K562 (cell line): ENCODE results near the gene NRARP. TPM values are rescaled to one million over a fixed set of nuclear protein-coding genes. Genes with fewer than 3 reads are reported as not detected.

Experiments used
- ATAC-seq: fragments of 200-7000 bp; cut with Tn5 transposase; 3 replicates; pipeline ENCODE4 v1.9.1; 2020; ENCODE audit warnings: moderate library complexity
- BruUV-seq: library from RNA; stranded (reverse); fragments of 400-500 nt; replicated peaks from 2 replicates; lab custom pipeline; 2021; lab: Mats Ljungman, UMichigan
- CTCF ChIA-PET: fragments of 300-600 bp; formaldehyde crosslinking; extraction: SDS; loops from one replicate; lab custom pipeline; 2021; ENCODE audit warnings: low intra/inter-chr PET ratio; lab: Yijun Ruan, JAX
- POLR2A ChIA-PET: fragments of 300-600, 350-650 bp; sonication (Branson Sonifier 250); formaldehyde crosslinking; extraction: SDS; loops from one replicate; lab custom pipeline; 2021; ENCODE audit warnings: antibody characterized with exemption, inconsistent platforms; lab: Yijun Ruan, JAX
- DNase-seq, 4 experiments: peaks; one replicate each; pipeline versions ENCODE4 v3.0.0 to v3.0.0-alpha.2; 2011 to 2018; ENCODE audit warnings: low spot score in 3 of 4, mixed read lengths in 3 of 4; ENCODE audit errors: extremely low read depth in 1 of 4
- FAIRE-seq: peaks from 2 replicates; lab custom pipeline; 2011; peaks lifted over from hg19 to GRCh38; lab: Jason Lieb, UNC
- H2AFZ ChIP-seq: 2 replicates; pipeline ENCODE4 v1.6.0; 2011; ENCODE audit warnings: low read depth, low read length, control low read depth, inconsistent platforms
- H3K27ac ChIP-seq: fragments of 200-600 bp; 3 replicates; pipeline ENCODE4 v1.8.0; 2011; ENCODE audit warnings: low read depth, mild to moderate bottlenecking, control low read depth, inconsistent platforms, low read length, moderate library complexity, mixed read lengths; ENCODE audit errors: extremely low read depth
- H3K27me3 ChIP-seq, 2 experiments: fragments of 300-600 bp in 1 of 2; 2 replicates in 1 of 2; 3 replicates in 1 of 2; pipeline versions ENCODE4 v1.6.0 to v1.8.0; 2011; ENCODE audit warnings: inconsistent platforms in 2 of 2, low read length in 2 of 2, mild to moderate bottlenecking in 1 of 2, mixed read lengths in 1 of 2, moderate library complexity in 1 of 2; ENCODE audit not compliant: control insufficient read depth in 2 of 2, insufficient read depth in 2 of 2
- H3K36me3 ChIP-seq: fragments of 300-600 bp; 3 replicates; pipeline ENCODE4 v1.8.0; 2011; ENCODE audit warnings: mild to moderate bottlenecking, low read length, inconsistent platforms; ENCODE audit not compliant: control insufficient read depth, insufficient read depth
- H3K4me1 ChIP-seq, 2 experiments: fragments of 200-600 bp in 1 of 2; replicated peaks in 1 of 2; 2 replicates in 1 of 2; 3 replicates in 1 of 2; pipeline versions ENCODE4 v1.5.1 to v1.8.0; 2011; ENCODE audit warnings: inconsistent platforms in 2 of 2, low read length in 2 of 2, mild to moderate bottlenecking in 1 of 2, mixed read lengths in 1 of 2, moderate library complexity in 1 of 2; ENCODE audit not compliant: control insufficient read depth in 2 of 2, insufficient read depth in 2 of 2
- H3K4me2 ChIP-seq: 2 replicates; pipeline ENCODE4 v1.6.1; 2011; ENCODE audit warnings: low read length, control low read depth, inconsistent platforms, mixed read lengths; ENCODE audit not compliant: insufficient read depth
- H3K4me3 ChIP-seq: fragments of 200-600 bp; sonication (generic), shearing (Covaris generic); 2 replicates; pipeline ENCODE4 v1.5.1; 2016; ENCODE audit warnings: control low read depth, inconsistent platforms
- H3K79me2 ChIP-seq: fragments of 200-600 bp; 3 replicates; pipeline ENCODE4 v1.8.0; 2011; ENCODE audit warnings: low read length, inconsistent platforms; ENCODE audit not compliant: control insufficient read depth, insufficient read depth
- H3K9ac ChIP-seq, 2 experiments: 2 replicates each; pipeline versions ENCODE4 v1.6.0 to v1.6.1; 2011; ENCODE audit warnings: low read depth in 2 of 2, low read length in 2 of 2, control low read depth in 1 of 2, inconsistent platforms in 1 of 2, mild to moderate bottlenecking in 1 of 2, mixed read lengths in 1 of 2; ENCODE audit not compliant: insufficient read depth in 1 of 2
- H3K9me1 ChIP-seq: one replicate; pipeline ENCODE4 v1.6.0; 2011; ENCODE audit warnings: inconsistent platforms, mild to moderate bottlenecking, low read length, moderate library complexity; ENCODE audit not compliant: control insufficient read depth, insufficient read depth
- H3K9me3 ChIP-seq: replicated peaks from 2 replicates; pipeline ENCODE4 v1.5.1; 2011; ENCODE audit warnings: low read depth, low read length, inconsistent platforms; ENCODE audit not compliant: control insufficient read depth, insufficient read depth
- H4K20me1 ChIP-seq: replicated peaks from 2 replicates; pipeline ENCODE4 v1.6.1; 2011; ENCODE audit warnings: low read length, inconsistent platforms, mixed read lengths; ENCODE audit not compliant: control insufficient read depth, insufficient read depth
- CCNT2 ChIP-seq: IDR thresholded peaks from 2 replicates; pipeline ENCODE4 v1.6.1; 2011; ENCODE audit warnings: borderline replicate concordance, low read depth, mild to moderate bottlenecking, moderate library complexity, mixed read lengths, low read length; ENCODE audit not compliant: insufficient read length; ENCODE audit errors: extremely low read depth
- ELF1 ChIP-seq: fragments of 200-800 bp; sonication (Bioruptor generic); IDR thresholded peaks from 2 replicates; pipeline ENCODE4 v1.6.1; 2016; ENCODE audit warnings: missing genetic modification characterization, missing compliant biosample characterization
- KDM2B ChIP-seq: fragments of 250-450 bp; sonication (Bioruptor Pico); IDR thresholded peaks from 2 replicates; pipeline ENCODE4 v1.8.0; 2021; ENCODE audit warnings: mild to moderate bottlenecking, moderate library complexity
- MEF2D ChIP-seq: conservative IDR thresholded peaks from 2 replicates; pipeline ENCODE4 v1.6.1; 2016; ENCODE audit warnings: low read depth, missing genetic modification characterization, missing compliant biosample characterization
- PHF8 ChIP-seq: fragments of 200-600 bp; sonication (generic); IDR thresholded peaks from 2 replicates; pipeline ENCODE4 v1.6.1; 2012; ENCODE audit warnings: mixed run types, mild to moderate bottlenecking, inconsistent platforms, low read length, moderate library complexity, borderline replicate concordance
- POLR2G ChIP-seq: fragments of 200-400 bp; formaldehyde crosslinking; IDR thresholded peaks from 2 replicates; pipeline ENCODE4 v1.6.1; 2017; ENCODE audit warnings: low read depth, mild to moderate bottlenecking, antibody characterized with exemption, low read length, moderate library complexity
- RNF2 ChIP-seq: sonication (generic); IDR thresholded peaks from 2 replicates; pipeline ENCODE4 v1.6.1; 2016
- SIN3B ChIP-seq: fragments of 450-650 bp; IDR thresholded peaks from 2 replicates; pipeline ENCODE4 v1.6.1; 2017; ENCODE audit warnings: low read depth, mild to moderate bottlenecking, moderate library complexity
- SMARCC2 ChIP-seq: fragments of 450-650 bp; IDR thresholded peaks from 2 replicates; pipeline ENCODE4 v1.6.1; 2017; ENCODE audit warnings: antibody characterized with exemption, moderate library complexity, mild to moderate bottlenecking, low read depth
- ZKSCAN1 ChIP-seq: fragments of 150-350 bp; IDR thresholded peaks from 2 replicates; pipeline ENCODE4 v1.6.1; 2016; ENCODE audit warnings: low read depth, low read length
- ZNF408 ChIP-seq: fragments of 250-450 bp; sonication (Bioruptor Pico); IDR thresholded peaks from 2 replicates; pipeline ENCODE4 v1.4.0; 2020; ENCODE audit warnings: low read depth, mild to moderate bottlenecking, moderate library complexity
- ZNF57 ChIP-seq: fragments of 450-650 bp; formaldehyde crosslinking; IDR thresholded peaks from 2 replicates; pipeline ENCODE4 v1.4.0; 2020; ENCODE audit warnings: mild to moderate bottlenecking, moderate library complexity
- ZNF583 ChIP-seq: fragments of 250-450 bp; sonication (Bioruptor Pico); IDR thresholded peaks from 2 replicates; pipeline ENCODE4 v1.4.0; 2020
- WGBS: fragments of 100-300 bp; shearing (Covaris generic); methylation state at CpG from one replicate; pipeline ENCODE4 v1.1.6; 2016; ENCODE audit warnings: low coverage, mixed read lengths; ENCODE audit not compliant: insufficient coverage; ENCODE audit errors: missing lambda C conversion rate; 5-methylcytosine and 5-hydroxymethylcytosine counted together
- in situ Hi-C: fragments of 300-500 bp; cut with MboI; formaldehyde crosslinking; loops from 4 replicates; pipeline ENCODE4 v1.15.0; 2018; ENCODE audit warnings: inconsistent platforms, mixed read lengths
- intact Hi-C: fragments of 100-400 bp; cut with micrococcal nuclease; formaldehyde crosslinking; loops from 2 replicates; pipeline ENCODE4 v1.14.2; 2022
- polyA plus RNA-seq, 8 experiments: library from polyadenylated mRNA; depleted of rRNA in 4 of 8; stranded (reverse) in 5 of 8; unstranded in 3 of 8; fragments of >200 nt; fragmentation: Nextera tagmentation in 2 of 8; fragmentation: Illumina TruSeq in 1 of 8; extraction: Ambion mirVana in 2 of 8; extraction: Trizol in 1 of 8; gene quantifications; 2 replicates each; pipeline versions ENCODE4 v1.2.1 to v1.2.3, GENCODE V29; 2011 to 2014; ENCODE audit warnings: inconsistent platforms in 1 of 8, missing spikeins in 1 of 8
- total RNA-seq, 7 experiments: library from RNA; depleted of rRNA in 6 of 7; stranded (reverse); fragments of >200 nt in 6 of 7; fragmentation: Illumina TruSeq in 2 of 7; extraction: Trizol in 2 of 7; gene quantifications; 2 replicates each; pipeline versions ENCODE4 v1.2.1 to v1.2.3, GENCODE V29; 2011 to 2021; ENCODE audit warnings: low replicate concordance in 1 of 7
- TF ChIP-seq, protein P1 (sequence below): fragments of 250-450 bp; sonication (Bioruptor Pico); IDR thresholded peaks from 2 replicates; pipeline ENCODE4 v1.8.0; 2021; ENCODE audit warnings: mild to moderate bottlenecking, moderate library complexity
- TF ChIP-seq, protein P2 (sequence below): fragments of 450-650 bp; formaldehyde crosslinking; IDR thresholded peaks from 2 replicates; pipeline ENCODE4 v1.4.0; 2020; ENCODE audit warnings: mild to moderate bottlenecking, moderate library complexity
- TF ChIP-seq, protein P3 (sequence below): fragments of 450-650 bp; IDR thresholded peaks from 2 replicates; pipeline ENCODE4 v1.6.1; 2016; ENCODE audit warnings: missing biosample characterization, missing genetic modification characterization

Gene NRARP
- total and polyA plus RNA-seq, 9 of the 15 experiments (the other 6 are each of a cell fraction or from before 2014, with no cell fraction given), result 2.0 to 24.5 (median 7.2) TPM; not detected in 2

DNA sequence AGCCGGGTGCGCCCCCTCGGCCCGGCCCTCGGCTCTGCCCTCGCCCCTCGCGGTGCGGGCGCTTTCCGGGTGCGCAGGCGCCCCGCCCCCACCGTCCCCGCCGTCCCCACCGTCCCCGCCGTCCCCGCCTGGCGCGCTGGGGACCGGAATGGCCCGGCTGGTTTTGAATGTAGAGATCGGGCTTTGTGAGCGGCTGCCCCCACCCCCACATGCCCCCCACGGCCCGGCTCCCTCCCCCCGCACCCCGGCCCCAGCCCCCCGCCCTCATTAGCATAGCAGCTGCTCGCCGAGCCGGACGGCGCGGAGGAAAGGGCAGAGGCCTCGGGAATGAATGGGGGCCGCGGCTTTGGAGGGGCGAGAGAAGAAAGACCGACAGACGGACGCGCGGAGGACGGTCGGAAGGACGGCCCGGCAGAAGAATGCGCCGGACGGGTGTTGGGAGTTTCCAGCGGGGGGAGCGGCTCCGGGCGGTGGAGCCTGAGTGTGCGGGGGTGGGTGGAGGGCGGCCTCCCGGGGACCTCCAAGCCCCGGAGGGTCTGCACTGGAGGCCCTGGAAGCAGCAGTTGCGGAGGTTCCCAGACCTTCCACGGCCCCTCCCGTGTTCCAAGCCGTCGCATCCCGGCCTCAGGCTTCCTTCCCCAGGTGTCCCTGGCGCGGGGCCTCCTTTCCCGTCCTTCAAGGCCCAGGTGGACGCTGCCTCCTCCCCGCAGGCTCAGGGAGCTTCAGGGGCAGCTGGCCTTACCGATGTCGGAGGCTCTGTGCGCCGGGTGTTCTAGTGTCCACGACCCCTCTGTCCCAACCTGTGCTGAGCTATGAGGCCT lies 6.0 kb downstream of the NRARP start (continued):
- TF ChIP-seq CCNT2 (peak; percentile 23), PHF8 (peak; percentile 4; the same call in 1 of the 2 replicates), ELF1 (tag) (0 out of 2 replicates have a peak, but pooled peaks have one; percentile 47)

DNA sequence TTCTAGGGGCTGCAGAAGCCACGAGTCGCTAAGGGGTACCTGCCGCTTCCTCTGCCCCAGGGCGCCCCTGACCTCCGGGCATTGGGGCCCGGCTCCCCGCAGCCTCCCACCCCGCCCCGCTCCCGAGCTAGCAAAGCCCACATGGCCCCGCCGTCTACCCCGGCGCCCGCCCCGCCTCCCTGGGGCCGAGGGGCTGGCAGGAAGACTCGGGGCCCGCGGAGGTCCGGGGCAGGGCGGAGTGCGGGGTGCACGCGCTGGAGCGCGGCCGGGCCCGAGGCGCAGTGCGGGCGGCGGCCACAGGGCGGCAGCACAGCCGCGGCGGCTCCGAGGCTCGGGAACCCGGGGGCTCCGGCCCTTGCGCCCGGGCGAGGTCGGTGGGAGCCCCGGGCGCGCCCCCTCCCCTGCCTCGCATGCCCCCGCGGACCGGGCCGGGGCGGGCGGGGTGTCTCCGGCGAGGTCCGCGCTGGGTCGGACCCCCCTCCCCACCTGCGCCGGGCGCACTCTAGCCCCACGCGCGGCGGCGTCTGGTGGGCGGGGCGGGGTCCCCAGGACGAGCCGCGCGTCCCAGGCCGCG lies 6.7 kb downstream of the NRARP start:
- Histone ChIP-seq H3K4me1 (peaks cover 21 to 55% of the 10 kb centered on the region in 2 experiments), H3K36me3 (peaks cover 8% of the 10 kb centered on the region; the same call in 1 of the 3 replicates), H3K9me3 (0 out of 2 replicates have a peak, but pooled peaks cover 1% of the 10 kb centered on the region), H3K4me3 (peak overlapping the region; percentile 55), H3K4me2 (peak overlapping the region; percentile 49; the same call in 1 of the 2 replicates), H3K9me1 (no peaks in the 10 kb centered on the region), H3K9ac (peak overlapping the region; percentile 56 to 87; a peak in 3 of 4 replicates), H4K20me1 (peaks cover 6% of the 10 kb centered on the region), H3K79me2 (peaks cover 14% of the 10 kb centered on the region), H3K27ac (peak overlapping the region; percentile 62; the same call in 1 of the 3 replicates), H2AFZ (peak overlapping the region; percentile 83), H3K27me3 (no peaks in the 10 kb centered on the region)
- no TSS peak for BruUV-seq
- WGBS, result 5% methylated on average over 21 of the region's 76 CpGs
- CTCF ChIA-PET, result interaction anchor here (0.6 to 1.7 kb wide), 4 partner anchors 17 to 508 kb away, joined by 3 to 8 read pairs (median 4); partner anchors contain the start of gene TOR4A
- DNase-seq (peak; percentile 75 to 92 (median 88)), ATAC-seq (peak; percentile 80), FAIRE-seq (no peak)
- in situ Hi-C loops (no loop called here), intact Hi-C loops (no loop called here)
- POLR2A ChIA-PET, result no interaction called here
- TF ChIP-seq, protein P1, sequence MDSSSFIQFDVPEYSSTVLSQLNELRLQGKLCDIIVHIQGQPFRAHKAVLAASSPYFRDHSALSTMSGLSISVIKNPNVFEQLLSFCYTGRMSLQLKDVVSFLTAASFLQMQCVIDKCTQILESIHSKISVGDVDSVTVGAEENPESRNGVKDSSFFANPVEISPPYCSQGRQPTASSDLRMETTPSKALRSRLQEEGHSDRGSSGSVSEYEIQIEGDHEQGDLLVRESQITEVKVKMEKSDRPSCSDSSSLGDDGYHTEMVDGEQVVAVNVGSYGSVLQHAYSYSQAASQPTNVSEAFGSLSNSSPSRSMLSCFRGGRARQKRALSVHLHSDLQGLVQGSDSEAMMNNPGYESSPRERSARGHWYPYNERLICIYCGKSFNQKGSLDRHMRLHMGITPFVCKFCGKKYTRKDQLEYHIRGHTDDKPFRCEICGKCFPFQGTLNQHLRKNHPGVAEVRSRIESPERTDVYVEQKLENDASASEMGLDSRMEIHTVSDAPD (CRISPR knock-in tag), result no peak
- TF ChIP-seq KDM2B (CRISPR knock-in tag) (no peak), MEF2D (no peak), ZNF408 (CRISPR knock-in tag) (no peak), ZKSCAN1 (no peak), ZNF57 (CRISPR knock-in tag) (no peak), RNF2 (no peak), SIN3B (peak; percentile 56; the same call in 1 of the 2 replicates), SMARCC2 (no peak), ZNF583 (CRISPR knock-in tag) (no peak), POLR2G (peak; percentile 60)
- TF ChIP-seq, protein P2, sequence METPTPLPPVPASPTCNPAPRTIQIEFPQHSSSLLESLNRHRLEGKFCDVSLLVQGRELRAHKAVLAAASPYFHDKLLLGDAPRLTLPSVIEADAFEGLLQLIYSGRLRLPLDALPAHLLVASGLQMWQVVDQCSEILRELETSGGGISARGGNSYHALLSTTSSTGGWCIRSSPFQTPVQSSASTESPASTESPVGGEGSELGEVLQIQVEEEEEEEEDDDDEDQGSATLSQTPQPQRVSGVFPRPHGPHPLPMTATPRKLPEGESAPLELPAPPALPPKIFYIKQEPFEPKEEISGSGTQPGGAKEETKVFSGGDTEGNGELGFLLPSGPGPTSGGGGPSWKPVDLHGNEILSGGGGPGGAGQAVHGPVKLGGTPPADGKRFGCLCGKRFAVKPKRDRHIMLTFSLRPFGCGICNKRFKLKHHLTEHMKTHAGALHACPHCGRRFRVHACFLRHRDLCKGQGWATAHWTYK (CRISPR knock-in tag), result no peak
- TF ChIP-seq, protein P3, sequence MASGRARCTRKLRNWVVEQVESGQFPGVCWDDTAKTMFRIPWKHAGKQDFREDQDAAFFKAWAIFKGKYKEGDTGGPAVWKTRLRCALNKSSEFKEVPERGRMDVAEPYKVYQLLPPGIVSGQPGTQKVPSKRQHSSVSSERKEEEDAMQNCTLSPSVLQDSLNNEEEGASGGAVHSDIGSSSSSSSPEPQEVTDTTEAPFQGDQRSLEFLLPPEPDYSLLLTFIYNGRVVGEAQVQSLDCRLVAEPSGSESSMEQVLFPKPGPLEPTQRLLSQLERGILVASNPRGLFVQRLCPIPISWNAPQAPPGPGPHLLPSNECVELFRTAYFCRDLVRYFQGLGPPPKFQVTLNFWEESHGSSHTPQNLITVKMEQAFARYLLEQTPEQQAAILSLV, result no peak
